Measurements from ENCODE around the gene RAB6B. TPM values are rescaled to one million over a fixed set of nuclear protein-coding genes. Genes with fewer than 3 reads are reported as not detected.

RAB6B gene
- total RNA-seq, 1 donor from 2014 or later = 21.2 TPM

DNA sequence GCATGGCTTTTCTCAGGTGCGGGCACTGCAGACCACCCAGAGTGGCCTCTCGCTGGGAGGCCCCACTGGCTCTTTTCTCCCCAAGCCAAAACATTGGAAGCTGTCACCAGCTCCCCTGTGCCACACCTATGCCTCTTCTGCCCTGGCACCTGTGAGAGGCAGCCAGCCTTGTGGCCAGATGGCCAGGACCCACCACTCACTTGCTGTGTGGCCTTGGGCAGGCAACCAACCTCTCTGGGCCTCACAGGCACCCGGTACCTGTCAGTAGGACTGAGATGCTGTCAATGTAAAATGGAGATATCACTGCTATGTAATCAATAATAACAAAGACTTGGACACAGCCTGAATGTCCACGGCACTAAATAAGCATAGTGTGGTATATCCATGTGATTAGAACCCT, 53.5 kb downstream of the RAB6B start:
- no peak overlapping the region for H3K27ac Mint-ChIP-seq
- H3K27me3 Mint-ChIP-seq = no peaks in the 10 kb centered on the region
- DNase-seq (ENCODE audit: extremely low spot score, unreplicated experiment) = no peak
- no peaks in the 10 kb centered on the region for H3K4me1 Mint-ChIP-seq (ENCODE audit: unreplicated experiment)
- H3K36me3 Mint-ChIP-seq = no peaks in the 10 kb centered on the region
- H3K4me3 Mint-ChIP-seq = no peak overlapping the region
- no peak for TF ChIP-seq CTCF (conservative IDR thresholded peaks at IDR 0.05)
- no peaks in the 10 kb centered on the region for H3K9me3 Mint-ChIP-seq

- Mint-ChIP-seq H3K27ac (no peak overlapping the region), H3K27me3 (no peaks in the 10 kb centered on the region), H3K9me3 (no peaks in the 10 kb centered on the region), H3K4me3 (no peak overlapping the region), H3K4me1 (ENCODE audit: unreplicated experiment) (no peaks in the 10 kb centered on the region), H3K36me3 (no peaks in the 10 kb centered on the region)
- TF ChIP-seq CTCF (conservative IDR thresholded peaks at IDR 0.05) = no peak
- DNase-seq (ENCODE audit: extremely low spot score, unreplicated experiment) = no peak
Measured at GRCh38 chr3:133841196-133841595, 54.5 kb downstream of the RAB6B start.

DNA sequence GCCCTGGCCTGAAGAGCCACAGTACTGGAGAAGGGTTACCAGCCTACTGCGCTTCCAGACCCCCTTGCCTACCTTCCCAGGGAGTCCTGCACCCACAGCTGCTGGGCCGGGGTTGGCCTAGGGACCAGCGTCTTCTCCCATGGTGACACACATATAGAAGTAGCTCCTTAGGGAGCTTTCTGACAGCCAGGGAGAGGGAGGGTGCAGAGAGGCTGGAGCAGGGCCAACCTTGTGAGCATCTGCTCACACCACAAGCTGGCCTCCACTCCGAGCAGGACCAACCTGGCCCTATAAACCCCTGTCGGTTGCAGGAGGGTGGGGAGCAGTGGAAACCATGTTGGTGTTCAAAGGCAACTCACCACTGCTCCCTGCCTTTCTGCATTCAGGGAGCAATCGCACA, 54.9 kb downstream of the RAB6B start:
- Mint-ChIP-seq H3K9me3 (no peaks in the 10 kb centered on the region), H3K27me3 (no peaks in the 10 kb centered on the region), H3K27ac (no peak overlapping the region), H3K4me3 (no peak overlapping the region), H3K4me1 (ENCODE audit: unreplicated experiment) (no peaks in the 10 kb centered on the region), H3K36me3 (no peaks in the 10 kb centered on the region)
- no peak for TF ChIP-seq CTCF (conservative IDR thresholded peaks at IDR 0.05)
- no peak for DNase-seq (ENCODE audit: extremely low spot score, unreplicated experiment)

DNA sequence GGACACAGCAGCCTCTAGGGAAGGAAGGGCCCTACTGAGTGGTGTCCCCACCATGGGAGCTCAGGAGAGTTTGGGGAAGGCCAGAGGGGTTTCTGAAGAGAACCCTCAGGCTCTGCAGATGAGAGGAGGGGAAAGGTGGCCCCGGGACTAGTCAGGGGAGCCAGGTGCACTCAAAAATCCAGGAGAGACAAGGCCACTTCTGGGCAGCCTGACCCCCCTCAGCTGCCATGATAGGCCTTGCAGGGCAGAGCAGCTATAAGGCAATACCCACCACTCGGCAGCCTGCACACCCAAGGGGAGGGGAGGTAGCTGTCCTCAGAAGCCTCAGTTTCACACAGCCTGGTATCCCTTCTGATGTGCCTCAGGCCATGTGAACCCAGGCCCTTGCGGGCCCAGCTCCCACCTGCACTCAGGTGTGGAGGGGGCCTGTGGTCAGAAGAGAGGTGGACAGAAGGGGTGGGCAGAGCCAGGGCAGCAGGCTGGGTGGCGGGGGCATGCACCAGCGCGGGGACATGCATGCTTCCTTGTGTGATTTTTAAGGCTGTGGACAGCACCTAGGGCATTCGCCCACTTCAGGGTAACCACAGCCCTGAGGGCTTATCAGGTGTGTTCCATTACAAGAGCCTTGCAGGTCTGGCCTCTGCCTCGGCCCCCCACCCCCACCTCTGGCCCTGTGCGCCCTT, 55.5 kb downstream of the RAB6B start:
- H3K9me3 Mint-ChIP-seq = no peaks in the 10 kb centered on the region

DNA sequence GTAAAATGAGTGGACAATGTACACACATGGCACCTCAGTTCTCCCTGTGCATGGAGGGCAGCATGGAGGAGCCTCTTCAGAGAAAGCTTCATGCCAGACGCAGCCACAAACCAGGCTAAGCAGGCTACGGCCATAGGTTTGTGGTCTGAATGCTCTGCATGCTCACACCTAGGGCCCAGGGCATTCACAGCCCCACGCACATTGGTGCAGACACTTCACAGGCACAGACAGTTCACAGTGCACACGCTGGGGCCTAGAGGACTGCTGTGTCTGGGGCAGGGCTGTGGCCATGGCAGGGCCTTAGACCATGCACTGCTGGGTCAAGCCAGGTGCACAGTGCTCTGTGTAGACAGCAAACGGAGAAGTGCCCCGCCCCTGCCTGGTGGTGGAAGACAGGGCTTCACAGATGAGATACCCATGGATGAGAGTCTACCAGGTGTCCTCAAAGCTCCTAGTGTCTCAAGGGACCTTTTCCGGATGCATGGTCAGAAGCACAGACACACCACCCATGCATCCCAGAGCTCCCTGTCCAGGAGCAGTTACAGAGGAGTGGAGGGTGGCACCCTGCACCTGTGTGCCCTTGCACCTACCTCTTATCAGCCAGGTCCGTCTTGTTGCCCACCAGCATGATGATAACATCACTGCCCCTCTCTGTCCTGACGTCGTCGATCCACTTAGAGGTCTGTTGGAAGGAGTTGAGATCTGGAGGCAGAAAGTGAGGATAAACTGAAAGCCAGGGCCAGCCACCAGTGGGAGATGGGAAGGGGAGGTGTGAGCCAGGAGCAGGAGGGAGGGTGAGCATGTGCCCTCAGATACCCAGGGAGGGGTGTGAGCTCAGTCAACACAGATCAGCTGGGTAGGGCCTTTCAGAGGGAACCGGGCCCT, 56.5 kb downstream of the RAB6B start:
- peaks cover 4% of the 10 kb centered on the region for H3K36me3 Mint-ChIP-seq
- H3K27ac Mint-ChIP-seq = no peak overlapping the region
- H3K9me3 Mint-ChIP-seq = no peaks in the 10 kb centered on the region
- no peak for TF ChIP-seq CTCF (conservative IDR thresholded peaks at IDR 0.05)
- DNase-seq (ENCODE audit: extremely low spot score, unreplicated experiment) = peak; percentile 60
- no peaks in the 10 kb centered on the region for H3K4me1 Mint-ChIP-seq (ENCODE audit: unreplicated experiment)
- H3K4me3 Mint-ChIP-seq = no peak overlapping the region
- no peaks in the 10 kb centered on the region for H3K27me3 Mint-ChIP-seq

More for the DNA sequence above, 55.5 kb downstream of the RAB6B start:
- TF ChIP-seq CTCF (conservative IDR thresholded peaks at IDR 0.05) = no peak
- H3K27me3 Mint-ChIP-seq = no peaks in the 10 kb centered on the region
- no peak overlapping the region for H3K4me3 Mint-ChIP-seq
- no peak overlapping the region for H3K27ac Mint-ChIP-seq
- H3K4me1 Mint-ChIP-seq (ENCODE audit: unreplicated experiment) = no peaks in the 10 kb centered on the region
- DNase-seq (ENCODE audit: extremely low spot score, unreplicated experiment) = no peak
- peaks cover under 1% of the 10 kb centered on the region for H3K36me3 Mint-ChIP-seq
